Stimulated activated CD8-positive, alpha-beta memory T cell treated with anti-CD3 and anti-CD28 coated beads, Interleukin-7, amount 100 ng/mL, for 4 hours (primary cell): ENCODE data around the gene TXNDC17.
"Not testable (repeated sequence)": the region's sequence is repeated elsewhere in the genome, so short reads cannot be mapped to it uniquely, and the experiment has no call there.

Source experiments
- DNase-seq, 2 donors: peaks; one replicate each; pipeline ENCODE4 v3.0.0-alpha.2; 2020; ENCODE audit warnings: low read depth in 2 of 2

The TXNDC17 gene

DNA sequence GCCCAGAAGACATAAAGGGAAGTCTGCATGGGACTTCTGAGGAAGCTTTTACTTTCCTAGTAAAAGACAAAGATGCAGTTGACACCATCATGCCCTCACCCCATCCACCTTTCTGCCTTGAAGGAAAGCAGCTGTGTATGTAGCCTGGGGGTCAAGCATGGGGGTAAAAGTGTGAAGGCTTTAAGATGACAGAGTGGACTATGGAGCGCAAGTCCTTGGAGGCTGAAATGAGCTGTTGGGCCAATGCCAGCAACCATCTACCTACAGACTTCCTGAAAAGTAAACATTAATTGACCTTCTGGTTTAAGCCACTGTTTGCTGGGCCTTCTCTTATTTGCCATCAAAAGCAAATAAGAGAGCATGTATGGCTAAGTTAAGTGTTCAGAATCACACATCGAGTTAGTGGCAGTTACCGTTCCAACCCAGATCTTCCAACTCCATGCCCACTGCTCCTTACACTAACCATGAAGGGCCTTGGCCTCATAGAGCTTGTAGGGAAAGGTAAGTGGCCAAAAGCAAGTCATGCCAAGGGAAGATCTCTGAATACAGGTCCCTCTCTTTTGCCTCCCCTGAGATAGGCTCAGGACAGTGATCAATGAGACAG is 42.3 kb downstream of the TXNDC17 start:
- no peak for DNase-seq

DNA sequence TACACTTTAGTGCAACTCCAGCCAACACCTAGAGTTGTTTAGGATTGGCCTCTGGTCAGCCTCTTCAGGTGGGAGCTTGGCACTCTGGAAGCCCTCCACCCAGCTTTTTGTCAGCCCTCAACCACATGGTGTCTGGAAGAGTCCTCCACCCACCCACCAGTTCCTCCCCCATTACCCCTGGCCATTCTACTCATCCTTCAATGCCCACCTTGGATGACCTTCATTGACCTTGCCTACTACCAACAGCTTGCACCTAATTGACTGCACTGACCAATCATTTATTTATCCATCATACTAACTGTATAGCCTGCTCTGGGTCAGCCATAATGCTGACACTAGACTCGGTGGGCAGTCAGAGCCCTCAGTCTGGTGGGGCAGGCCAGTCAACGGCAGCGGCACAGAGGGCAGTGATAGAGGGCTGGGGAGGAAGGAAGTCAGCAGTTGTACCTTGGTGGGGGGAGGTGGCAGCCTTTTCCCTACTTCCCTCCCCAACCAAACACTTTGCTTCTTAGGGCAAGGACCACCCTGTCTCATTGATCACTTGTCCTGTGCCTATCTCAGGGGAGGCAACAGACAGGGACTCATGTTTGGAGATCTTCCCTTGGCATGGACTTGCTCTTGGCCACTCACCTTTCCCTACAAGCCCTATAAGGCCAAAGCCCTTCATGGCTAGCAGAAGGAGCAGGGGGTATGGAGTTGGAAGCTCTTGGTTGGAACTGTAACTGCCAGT is 43.0 kb downstream of the TXNDC17 start:
- DNase-seq: no peak

GRCh38 chr17:6684460-6684783 is 43.6 kb downstream of the TXNDC17 start:
- DNase-seq: no peak

DNA sequence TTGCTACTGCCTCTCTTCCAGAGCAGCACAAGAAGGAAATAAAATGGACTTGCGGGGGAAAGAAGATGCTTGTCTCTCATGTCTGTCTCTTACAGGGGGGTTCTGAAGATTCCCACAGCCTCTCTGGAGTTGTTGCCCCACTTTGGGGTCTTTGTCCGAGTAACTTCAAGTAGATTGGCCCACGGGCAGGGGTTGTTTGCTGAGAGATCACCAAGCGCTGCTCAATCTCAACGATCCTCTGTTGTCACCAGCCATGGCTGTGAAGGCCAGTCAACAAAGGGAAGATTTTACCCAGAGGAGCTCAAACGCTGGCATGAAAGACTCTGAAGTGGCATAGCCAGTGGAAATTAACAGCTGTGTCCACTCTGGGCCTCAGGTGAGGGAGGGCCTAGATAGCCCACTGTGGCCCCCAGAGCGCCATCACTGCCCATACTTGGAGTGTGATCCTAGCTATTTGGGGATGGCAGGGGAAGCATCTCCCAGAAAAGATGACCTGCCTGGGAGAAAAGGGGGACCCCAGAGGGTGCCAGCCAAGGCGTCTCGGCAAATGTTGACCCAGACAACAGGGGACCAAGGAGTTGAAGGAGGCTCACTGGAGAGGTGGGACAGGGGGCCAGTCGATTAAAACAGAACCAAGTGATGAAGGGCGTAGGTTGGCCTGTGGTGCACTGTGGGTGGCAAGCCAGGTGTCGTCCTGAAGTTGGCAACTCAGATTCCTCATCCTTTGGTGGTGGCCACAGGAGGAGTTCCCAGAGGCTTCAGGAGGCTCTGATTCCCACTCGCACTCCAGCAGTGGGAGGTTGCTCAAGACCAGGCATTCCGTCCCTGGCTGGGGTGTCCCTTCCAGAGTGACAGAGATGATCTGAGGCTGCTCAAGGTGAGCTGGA is 44.3 kb downstream of the TXNDC17 start:
- DNase-seq: no peak

GRCh38 chr17:6686026-6686425 is 45.2 kb downstream of the TXNDC17 start:
- no peak for DNase-seq

- DNase-seq: no peak
These were observed 48.1 kb downstream of the TXNDC17 start for GRCh38 chr17:6688944-6689343.

- no peak for DNase-seq
These were observed 49.8 kb downstream of the TXNDC17 start for GRCh38 chr17:6690641-6691040.

DNA sequence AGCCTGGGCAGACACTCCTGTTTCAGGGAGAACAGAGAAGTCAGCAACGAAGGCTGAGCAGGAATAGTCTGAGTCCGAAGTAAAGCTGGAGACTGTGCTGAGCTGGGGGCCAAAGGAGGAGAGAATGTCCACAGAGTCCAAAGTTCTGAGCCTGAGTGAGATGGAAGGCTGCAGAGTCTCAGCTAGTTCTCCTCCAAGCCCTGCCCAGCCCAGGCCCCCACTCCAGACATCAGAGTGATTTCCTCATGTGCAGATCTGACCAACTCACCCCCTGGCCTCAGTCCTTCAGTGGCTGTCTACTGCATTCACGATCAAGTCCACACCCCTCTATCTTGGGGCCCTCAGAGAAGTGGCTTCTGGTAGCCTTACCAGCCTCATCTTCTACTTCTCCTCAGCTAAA is 50.7 kb downstream of the TXNDC17 start:
- DNase-seq: no peak

DNA sequence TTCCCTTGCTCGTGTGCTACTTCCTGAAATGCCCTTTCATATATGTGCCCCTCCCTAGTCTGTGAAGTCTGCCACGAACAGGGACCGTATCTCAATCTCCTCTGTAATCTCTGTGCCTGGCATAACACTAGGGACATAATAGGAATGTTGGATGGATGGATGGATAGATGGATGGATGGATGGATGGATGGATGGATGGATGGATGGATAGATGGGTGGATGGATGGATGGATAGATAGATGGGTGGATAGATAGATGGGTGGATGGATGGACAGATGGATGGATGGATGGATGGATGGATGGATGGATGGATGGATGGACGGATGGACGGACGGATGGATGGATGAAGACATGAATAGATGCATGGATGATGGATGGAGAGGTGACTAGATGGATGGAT is 51.1 kb downstream of the TXNDC17 start:
- not testable (repeated sequence) for DNase-seq
